Activated CD4-positive, alpha-beta T cell treated with anti-CD3 and anti-CD28 coated beads for 48 hours (primary cell): ENCODE data around the gene AMY2A.
"Not testable (repeated sequence)": the region's sequence is repeated elsewhere in the genome, so short reads cannot be mapped to it uniquely, and the experiment has no call there.

Experiments used
- DNase-seq: peaks from one replicate; pipeline ENCODE4 v3.0.0-alpha.2; 2020

The AMY2A gene

DNA sequence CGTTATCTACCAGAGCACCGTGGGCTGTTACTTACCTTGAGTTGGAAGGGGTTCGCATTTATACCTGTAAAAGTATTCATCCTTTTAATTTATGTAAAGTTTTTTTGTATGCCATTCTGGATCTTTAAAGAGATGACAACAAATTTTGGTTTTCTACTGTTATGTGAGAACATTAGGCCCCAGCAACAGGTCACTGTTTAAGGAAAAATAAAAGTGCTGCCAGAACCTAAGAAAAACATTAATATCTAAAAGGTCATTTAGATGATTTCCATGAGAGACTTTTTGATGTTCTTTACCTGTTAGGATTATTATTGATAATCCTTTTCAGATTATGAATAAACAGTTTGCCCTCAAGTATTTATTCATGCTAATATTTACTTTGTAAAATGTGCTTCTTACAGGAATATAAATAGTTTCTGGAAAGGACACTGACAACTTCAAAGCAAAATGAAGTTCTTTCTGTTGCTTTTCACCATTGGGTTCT, at the start of gene AMY2A:
Gene AMY2A (plus strand): TSS at position 434 of the 484 bp plus-strand sequence. CDS start 14 bp downstream, at position 448.
- not testable (repeated sequence) for DNase-seq

DNA sequence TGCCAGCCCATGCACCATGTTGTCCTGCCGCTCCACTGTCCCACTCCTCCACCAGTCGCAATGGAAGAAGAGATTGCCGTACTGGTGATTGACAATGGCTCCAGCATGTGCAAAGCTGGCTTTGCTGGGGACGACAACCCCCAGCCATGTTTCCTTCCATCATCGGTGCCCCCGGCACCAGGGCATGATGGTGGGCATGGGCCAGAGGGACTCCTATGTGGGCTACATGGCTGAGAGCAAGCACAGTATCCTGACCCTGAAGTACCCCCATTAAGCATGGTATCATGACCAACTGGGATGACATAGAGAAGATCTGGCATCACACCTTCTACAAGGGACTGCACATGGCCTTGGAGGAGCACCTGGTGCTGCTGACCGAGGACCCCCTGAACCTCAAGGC, 47.7 kb upstream of the AMY2A start:
- DNase-seq: no peak

DNA sequence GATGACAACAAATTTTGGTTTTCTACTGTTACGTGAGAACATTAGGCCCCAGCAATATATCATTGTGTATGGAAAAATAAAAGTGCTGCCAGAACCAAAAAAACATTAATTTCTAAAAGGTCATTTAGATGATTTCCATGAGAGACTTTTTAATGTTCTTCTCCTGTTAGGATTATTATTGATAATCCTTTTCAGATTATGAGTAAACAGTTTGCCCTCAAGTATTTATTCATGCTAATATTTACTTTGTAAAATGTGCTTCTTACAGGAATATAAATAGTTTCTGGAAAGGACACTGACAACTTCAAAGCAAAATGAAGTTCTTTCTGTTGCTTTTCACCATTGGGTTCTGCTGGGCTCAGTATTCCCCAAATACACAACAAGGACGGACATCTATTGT, 45.9 kb upstream of the AMY2A start, which contains the start of gene AMY2B:
Gene AMY2B (plus strand): TSS at position 301 of the 400 bp plus-strand sequence. CDS start 14 bp downstream, at position 315.
- not testable (repeated sequence) for DNase-seq

DNA sequence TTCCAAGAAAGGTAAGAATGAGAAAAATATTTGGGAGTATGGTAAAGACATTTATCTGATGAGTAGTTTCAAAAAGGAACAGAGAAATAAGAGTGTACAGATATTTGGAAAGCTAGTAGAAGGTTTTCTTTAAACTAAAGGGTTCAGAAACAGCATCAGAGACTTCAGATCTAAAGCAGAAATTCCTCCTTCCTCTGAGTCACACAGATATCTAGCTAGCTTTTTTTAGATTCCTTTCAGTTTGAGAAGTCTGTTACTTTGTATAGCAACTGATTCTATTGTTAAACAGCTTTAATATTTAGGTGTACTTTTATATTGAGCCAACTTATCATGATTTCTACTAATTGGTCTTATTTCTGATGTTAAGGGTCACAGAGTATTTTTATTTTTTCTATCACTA, 41.2 kb upstream of the AMY2A start:
- DNase-seq: no peak

DNA sequence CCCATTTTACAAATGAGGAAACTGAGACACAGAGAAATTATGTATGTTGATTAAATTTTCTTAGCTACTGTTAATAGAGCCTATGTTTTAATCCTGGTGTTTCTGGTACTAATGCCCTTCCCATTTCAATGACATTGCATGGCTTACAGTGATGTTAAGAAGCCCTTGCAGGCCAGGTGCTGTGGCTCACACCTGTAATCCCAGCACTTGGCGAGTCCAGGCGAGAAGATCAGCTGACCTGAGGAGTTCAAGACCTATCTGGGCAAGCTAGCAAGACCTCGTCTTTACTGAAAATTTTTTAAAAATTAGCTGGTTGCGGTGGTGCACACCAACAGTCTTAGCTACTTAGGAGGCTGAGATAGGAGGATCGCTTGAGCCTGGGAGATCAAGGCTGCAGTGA, 40.4 kb upstream of the AMY2A start:
- not testable (repeated sequence) for DNase-seq

DNA sequence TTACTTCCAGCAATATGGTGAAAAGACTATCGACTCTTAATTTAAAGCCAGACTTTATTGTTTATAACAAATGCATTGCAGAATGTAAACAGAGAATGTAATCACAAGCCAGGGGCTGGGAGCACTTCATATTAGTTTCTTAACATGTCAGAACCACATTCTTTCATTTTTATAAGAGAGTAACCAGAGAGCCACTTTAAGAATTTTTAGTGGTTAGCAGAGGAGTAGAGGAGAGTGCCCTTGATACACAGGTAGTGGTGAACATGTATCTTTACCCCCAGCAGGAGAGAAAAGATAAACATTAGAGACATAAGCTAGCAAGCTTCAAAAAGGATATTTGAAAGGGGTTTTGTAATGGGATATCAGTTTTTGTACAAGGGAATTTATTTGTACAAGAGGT, 34.8 kb upstream of the AMY2A start:
- no peak for DNase-seq

DNA sequence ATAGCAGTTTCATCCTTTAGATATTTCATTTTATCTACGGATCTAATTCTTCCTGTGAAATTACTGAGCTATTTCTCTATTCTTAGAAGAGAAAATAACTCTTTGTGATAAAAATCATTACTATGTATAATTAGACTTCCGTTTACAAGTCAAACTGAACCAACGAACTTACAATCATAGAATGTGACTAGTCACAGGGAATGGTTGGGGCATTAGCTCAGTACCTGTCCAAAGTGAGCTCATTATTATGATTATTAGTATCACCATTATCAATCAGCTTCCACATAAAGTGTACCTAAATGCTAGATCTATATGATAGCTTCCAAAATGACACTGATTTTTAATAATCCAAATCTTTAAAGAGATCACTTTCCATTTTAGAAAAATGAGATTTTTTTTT, 33.3 kb upstream of the AMY2A start:
- no peak for DNase-seq

DNA sequence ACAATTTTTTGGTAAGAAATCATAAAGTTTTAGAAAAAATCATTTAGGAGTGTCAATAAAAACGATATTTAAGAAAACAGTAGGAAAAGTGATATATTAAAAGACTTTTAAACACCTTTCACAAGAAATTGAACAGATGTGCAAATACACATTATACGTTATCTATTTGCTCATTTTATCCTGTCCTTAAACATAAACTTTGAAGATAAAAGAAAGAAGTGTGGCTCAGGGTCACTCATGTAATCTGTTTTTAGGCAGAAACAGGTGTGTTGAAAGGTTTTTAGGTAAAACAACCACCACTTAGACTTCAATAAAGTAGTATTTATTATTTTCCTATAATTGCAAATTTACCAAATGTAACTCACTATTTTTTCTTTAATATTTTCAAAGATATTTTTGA, 32.7 kb upstream of the AMY2A start:
- DNase-seq: no peak

DNA sequence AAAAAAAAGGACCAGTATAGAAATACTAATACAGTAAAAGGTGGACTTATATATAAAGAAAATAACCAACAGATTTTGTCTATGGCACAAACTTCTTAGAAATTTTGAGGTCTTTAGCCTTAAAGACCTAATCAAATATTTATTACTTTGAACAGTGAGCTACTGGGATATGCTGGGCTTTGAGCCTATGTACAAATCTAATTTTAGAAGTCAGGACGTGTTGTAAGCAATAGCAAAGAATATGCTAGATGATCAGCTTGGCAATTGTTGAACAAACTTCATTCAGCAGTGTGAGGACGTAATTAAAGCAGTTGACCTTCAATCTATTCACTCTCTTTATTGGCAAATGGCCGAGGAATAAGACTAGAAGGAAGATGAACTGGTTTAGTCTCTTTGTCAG, 14.5 kb upstream of the AMY2A start:
- DNase-seq: not testable (repeated sequence)

DNA sequence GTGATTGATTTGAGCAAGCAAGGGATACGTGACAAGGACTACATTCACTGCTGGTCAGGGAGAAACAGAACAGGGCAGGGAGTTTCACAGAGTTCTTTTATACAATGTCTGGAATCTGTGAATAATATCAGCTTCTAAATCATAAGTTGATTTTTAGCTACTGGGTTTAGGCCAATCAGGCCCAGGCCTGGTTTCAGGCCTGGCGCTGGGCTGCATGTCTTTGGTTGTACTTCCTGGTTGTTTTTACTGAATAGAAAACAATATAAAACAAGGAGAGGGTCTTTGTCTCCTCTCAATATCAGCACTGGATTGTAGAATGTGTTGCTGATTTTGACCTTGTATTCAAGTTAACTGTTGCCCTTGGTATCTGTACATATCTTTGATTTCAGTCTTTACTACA, 865 bp upstream of the AMY2A start:
- no peak for DNase-seq

DNA sequence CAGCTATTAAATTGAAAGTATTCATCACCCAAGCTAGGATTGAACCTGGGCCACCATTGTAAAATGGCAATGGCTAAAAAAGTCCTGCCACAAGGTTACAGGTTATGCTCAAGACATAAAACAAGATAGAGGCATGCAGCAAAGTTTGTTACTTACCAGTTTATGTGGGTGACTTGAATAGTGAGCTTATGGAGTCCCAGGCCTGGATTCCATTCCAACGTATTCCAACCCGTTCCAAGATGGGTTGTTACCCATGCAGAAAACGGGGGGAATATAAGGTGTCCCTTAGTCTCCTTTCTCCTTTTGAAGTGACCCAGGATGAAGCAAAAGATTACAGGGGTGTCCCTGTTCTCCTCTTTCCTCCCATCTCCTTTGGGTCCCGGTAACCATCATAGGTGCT, 10.2 kb downstream of the AMY2A start:
- DNase-seq: not testable (repeated sequence)

DNA sequence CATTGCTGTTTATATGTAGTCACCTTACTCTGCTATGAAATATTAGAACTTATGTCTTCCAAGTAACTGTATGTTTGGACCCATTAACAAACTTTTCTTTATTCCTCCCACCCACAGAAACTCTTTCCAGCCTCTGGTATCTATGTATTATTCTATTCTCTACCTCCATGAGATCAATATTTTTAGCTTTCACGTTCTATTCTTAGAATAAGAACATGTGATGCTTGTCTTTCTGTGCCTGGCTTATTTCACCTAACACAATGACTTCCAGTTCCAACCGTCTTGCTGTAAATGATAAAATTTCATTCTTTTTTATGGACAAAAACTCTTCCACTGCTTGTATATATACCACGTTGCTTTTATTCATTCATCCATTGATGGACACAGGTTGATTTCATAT, 24.0 kb downstream of the AMY2A start:
- DNase-seq: not testable (repeated sequence)

DNA sequence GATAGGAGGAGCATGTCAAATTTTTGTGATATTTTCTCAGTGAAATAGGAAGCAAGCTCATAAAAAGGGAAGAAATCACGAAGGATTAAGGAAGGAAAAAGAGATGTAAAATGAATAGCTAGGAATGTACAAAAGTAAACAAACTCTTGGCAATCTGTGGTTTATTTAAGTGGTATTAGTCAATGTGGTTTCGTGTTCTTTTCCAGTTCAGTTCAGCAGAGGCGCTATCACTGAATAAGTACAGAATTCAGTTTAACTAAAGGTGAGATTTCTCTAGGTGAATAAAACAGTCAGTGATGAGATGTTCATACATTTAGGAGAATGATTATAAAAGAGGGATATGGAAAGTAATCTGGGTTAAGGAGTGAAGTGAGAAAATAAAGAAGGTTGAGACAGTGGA, 26.7 kb downstream of the AMY2A start:
- DNase-seq: not testable (repeated sequence)

DNA sequence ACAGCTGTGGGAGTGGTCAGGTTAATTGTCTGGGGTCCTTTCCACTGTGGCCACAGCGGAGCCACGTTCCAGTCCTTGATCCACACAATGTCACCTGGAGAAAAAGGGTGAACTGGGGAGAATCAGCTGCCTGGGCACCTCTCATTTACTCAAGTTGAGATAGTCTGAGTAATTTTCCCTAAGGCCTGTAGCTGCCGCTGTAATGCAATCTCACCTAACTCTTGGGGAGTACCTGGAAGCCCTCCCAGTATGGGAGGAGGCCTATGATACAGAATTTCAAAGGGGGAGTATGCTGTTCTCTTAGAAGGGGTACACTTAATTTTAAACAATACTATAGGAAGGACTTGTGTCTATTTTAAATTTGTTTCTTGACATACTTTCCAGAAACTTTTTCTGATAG, 33.1 kb downstream of the AMY2A start:
- not testable (repeated sequence) for DNase-seq

DNA sequence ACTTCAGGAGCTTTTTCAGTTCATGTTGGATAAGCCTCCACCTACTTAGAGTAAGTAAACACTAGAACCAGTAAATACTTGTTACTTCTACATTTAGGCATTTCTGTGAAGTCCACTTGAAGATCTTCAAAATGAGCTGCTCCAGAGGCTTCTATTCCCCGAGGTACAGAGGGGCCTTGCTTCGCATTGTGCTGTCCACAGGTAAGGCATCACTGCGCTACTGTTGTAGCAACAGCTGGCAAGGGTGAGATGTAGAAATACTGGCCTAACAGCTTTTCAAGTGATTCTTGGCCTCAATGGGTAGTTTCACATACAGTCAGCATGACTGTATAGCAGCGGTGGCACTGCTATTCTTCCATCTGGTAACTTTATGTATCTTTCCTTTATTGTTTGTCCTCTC, 33.7 kb downstream of the AMY2A start:
- DNase-seq: not testable (repeated sequence)

DNA sequence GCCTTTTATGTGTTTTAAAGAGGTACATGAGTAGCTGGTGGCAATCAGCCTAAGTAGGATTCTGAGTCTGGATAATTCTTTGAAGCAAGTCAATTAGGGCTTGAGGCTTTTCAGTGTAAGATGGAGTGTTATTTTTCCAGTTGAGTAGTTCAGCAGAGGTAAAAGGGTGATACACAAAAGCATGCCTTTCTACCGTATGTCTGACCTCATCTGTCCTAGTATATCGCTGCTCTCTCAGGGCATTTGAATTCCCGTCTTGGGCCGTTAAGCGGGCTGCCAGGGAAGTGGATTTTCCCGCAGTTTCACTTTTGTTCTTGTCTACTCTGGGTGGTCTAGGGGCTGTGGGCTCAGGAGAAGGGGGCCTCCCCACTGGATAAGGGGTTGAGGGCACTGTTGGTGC, 36.9 kb downstream of the AMY2A start:
- DNase-seq: not testable (repeated sequence)

DNA sequence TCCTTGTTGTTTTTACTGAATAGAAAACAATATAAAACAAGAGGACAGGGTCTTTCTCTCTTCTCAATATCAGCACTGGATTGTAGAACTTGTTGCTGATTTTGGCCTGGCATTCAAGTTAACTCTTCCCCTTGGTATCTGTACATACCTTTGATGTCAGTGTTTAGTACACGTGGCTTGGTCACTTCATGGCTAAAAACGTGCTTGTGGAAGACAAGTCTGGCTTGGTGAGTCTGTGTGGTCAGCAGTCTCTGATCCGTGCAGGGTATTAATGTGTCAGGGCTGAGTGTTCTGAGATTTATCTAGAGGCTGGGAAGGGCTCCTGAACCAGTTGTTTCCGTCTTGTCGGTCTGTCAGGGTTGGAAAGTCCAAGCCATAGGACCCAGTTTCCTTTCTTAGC, 38.2 kb downstream of the AMY2A start, which contains the start of gene AMY1A:
Gene AMY1A (plus strand): TSS at position 301 of the 400 bp plus-strand sequence. CDS start 571 bp downstream, outside the sequence.
- DNase-seq: not testable (repeated sequence)
